Esophagus squamous epithelium (tissue), 4 donors: Measurements from ENCODE around the gene RPTOR.

ENCODE experiments used
- POLR2A ChIP-seq, 4 donors: fragments of 450-650 bp; IDR thresholded peaks; one replicate each; pipeline ENCODE4 v1.6.1; 2017; ENCODE audit warnings: antibody characterized with exemption in 4 of 4, mild to moderate bottlenecking in 4 of 4, moderate library complexity in 3 of 4
- TF ChIP-seq, protein P1 (sequence below), 6 experiments: fragments of 450-650 bp in 4 of 6; fragments of 200-600 bp in 2 of 6; sonication (generic) in 2 of 6; IDR thresholded peaks; one replicate each; pipeline ENCODE4 v1.5.1; 2016 to 2019; ENCODE audit warnings: antibody characterized with exemption in 6 of 6, mild to moderate bottlenecking in 4 of 6, moderate library complexity in 4 of 6

DNA sequence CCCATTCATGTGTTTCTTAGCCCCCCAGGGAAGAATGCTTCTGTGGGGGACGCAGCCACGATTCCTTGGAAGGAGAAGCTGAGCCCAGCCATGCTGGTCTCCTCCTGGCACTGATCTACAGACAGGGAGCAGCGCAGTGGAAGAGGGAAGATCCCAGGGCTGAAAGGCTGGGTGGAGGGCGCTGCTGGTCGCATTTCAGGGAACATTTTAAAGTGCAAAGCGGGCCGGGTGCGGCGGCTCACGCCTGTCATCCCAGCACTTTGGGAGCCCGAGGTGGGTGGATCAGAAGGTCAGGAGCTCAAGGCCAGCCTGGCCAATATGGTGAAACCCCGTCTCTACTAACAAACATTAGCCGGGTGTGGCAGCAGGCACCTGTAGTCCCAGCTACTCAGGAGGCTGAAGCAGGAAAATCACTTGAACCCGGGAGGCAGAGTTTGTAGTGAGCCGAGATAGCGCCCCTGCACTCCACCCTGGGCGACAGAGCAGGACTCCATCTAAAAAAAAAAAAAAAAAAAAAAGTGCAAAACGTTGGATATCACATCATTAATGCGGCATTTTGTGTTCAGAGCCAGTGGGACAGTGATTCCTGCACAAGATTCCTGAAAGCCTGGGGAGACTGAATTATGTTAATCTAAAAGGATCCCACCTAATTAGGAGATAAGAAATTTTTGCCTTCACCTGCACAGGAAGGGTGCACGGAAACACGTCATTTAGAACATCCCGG, 446.4 kb downstream of the RPTOR start:
- TF ChIP-seq, protein P1, sequence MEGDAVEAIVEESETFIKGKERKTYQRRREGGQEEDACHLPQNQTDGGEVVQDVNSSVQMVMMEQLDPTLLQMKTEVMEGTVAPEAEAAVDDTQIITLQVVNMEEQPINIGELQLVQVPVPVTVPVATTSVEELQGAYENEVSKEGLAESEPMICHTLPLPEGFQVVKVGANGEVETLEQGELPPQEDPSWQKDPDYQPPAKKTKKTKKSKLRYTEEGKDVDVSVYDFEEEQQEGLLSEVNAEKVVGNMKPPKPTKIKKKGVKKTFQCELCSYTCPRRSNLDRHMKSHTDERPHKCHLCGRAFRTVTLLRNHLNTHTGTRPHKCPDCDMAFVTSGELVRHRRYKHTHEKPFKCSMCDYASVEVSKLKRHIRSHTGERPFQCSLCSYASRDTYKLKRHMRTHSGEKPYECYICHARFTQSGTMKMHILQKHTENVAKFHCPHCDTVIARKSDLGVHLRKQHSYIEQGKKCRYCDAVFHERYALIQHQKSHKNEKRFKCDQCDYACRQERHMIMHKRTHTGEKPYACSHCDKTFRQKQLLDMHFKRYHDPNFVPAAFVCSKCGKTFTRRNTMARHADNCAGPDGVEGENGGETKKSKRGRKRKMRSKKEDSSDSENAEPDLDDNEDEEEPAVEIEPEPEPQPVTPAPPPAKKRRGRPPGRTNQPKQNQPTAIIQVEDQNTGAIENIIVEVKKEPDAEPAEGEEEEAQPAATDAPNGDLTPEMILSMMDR (IDR thresholded peaks at IDR 0.05): no peak
- no peak for TF ChIP-seq POLR2A (IDR thresholded peaks at IDR 0.05)
